GM23338 (cell line): ENCODE measurements around the gene RNF182. TPM values are rescaled to one million over a fixed set of nuclear protein-coding genes. Genes with fewer than 3 reads are reported as not detected.
A peak's percentile ranks its signal among the peaks of the same experiment; 100 is the strongest.

Source experiments
- ATAC-seq: fragments of 200-7000 bp; cut with Tn5 transposase; 3 replicates; pipeline ENCODE4 v1.9.1; 2020
- DNase-seq: peaks from one replicate; pipeline ENCODE4 v3.0.0-alpha.2; 2015; ENCODE audit warnings: low spot score
- H2AFZ ChIP-seq: fragments of 200-600 bp; sonication (generic); 2 replicates; pipeline ENCODE4 v1.8.0; 2016; ENCODE audit warnings: antibody characterized with exemption, mild to moderate bottlenecking, moderate library complexity
- H3F3A ChIP-seq: fragments of 200-600 bp; sonication (generic); replicated peaks from 2 replicates; pipeline ENCODE4 v1.8.0; 2017; ENCODE audit warnings: antibody characterized with exemption, mixed run types, low read depth
- H3K27ac ChIP-seq: fragments of 200-600 bp; sonication (generic); 2 replicates; pipeline ENCODE4 v1.6.1; 2016; ENCODE audit warnings: low read depth
- H3K27me3 ChIP-seq: fragments of 200-600 bp; sonication (generic); 2 replicates; pipeline ENCODE4 v1.8.0; 2016; ENCODE audit warnings: mild to moderate bottlenecking, mixed run types, moderate library complexity; ENCODE audit not compliant: insufficient read depth
- H3K36me3 ChIP-seq: fragments of 200-600 bp; sonication (generic); 2 replicates; pipeline ENCODE4 v1.8.0; 2016; ENCODE audit warnings: mild to moderate bottlenecking; ENCODE audit not compliant: insufficient read depth
- H3K4me1 ChIP-seq: fragments of 200-600 bp; sonication (generic); 2 replicates; pipeline ENCODE4 v1.8.0; 2016; ENCODE audit warnings: mild to moderate bottlenecking, moderate library complexity; ENCODE audit not compliant: insufficient read depth
- H3K4me2 ChIP-seq: fragments of 200-600 bp; sonication (generic); 2 replicates; pipeline ENCODE4 v1.7.1; 2017; ENCODE audit warnings: mixed run types
- H3K4me3 ChIP-seq: fragments of 200-600 bp; sonication (generic); 2 replicates; pipeline ENCODE4 v1.6.1; 2016; ENCODE audit warnings: mixed run types
- H3K79me2 ChIP-seq: fragments of 200-600 bp; sonication (generic); replicated peaks from 2 replicates; pipeline ENCODE4 v1.8.0; 2017; ENCODE audit warnings: mild to moderate bottlenecking; ENCODE audit not compliant: insufficient read depth
- H3K9me2 ChIP-seq: fragments of 200-600 bp; sonication (generic); 2 replicates; pipeline ENCODE4 v1.8.0; 2017; ENCODE audit not compliant: insufficient read depth
- H4K20me1 ChIP-seq: fragments of 200-600 bp; sonication (generic); replicated peaks from 2 replicates; pipeline ENCODE4 v1.8.0; 2017; ENCODE audit warnings: mild to moderate bottlenecking; ENCODE audit not compliant: insufficient read depth
- H3K27ac Mint-ChIP-seq: 2 replicates; pipeline ENCODE4 v1.8.0; 2020; ENCODE audit warnings: inconsistent platforms, mild to moderate bottlenecking, moderate library complexity, mixed read lengths
- H3K27me3 Mint-ChIP-seq: 3 replicates; pipeline ENCODE4 v1.8.0; 2022; ENCODE audit warnings: low read depth, mild to moderate bottlenecking, moderate library complexity, mixed read lengths, inconsistent platforms; ENCODE audit not compliant: insufficient read depth, poor library complexity
- H3K36me3 Mint-ChIP-seq: 3 replicates; pipeline ENCODE4 v1.8.0; 2021; ENCODE audit warnings: low read depth, mild to moderate bottlenecking, inconsistent platforms, moderate library complexity, mixed read lengths
- H3K4me1 Mint-ChIP-seq: 3 replicates; pipeline ENCODE4 v1.8.0; 2020; ENCODE audit warnings: mild to moderate bottlenecking, inconsistent platforms, mixed read lengths
- H3K4me3 Mint-ChIP-seq: 3 replicates; pipeline ENCODE4 v1.8.0; 2021; ENCODE audit warnings: moderate library complexity, mild to moderate bottlenecking, inconsistent platforms, mixed read lengths
- H3K9me3 Mint-ChIP-seq: 3 replicates; pipeline ENCODE4 v1.8.0; 2020; ENCODE audit warnings: moderate library complexity, mild to moderate bottlenecking, inconsistent platforms, mixed read lengths
- EZH2 ChIP-seq: fragments of 200-600 bp; sonication (generic); IDR thresholded peaks from one replicate; pipeline ENCODE4 v1.8.0; 2017; ENCODE audit warnings: antibody characterized with exemption, mild to moderate bottlenecking, low read depth; ENCODE audit not compliant: unreplicated experiment
- NANOG ChIP-seq: IDR thresholded peaks from 2 replicates; pipeline ENCODE4 v1.6.1; 2016; ENCODE audit warnings: antibody characterized with exemption, borderline replicate concordance
- POLR2AphosphoS5 ChIP-seq: IDR thresholded peaks from 2 replicates; pipeline ENCODE4 v1.6.1; 2016; ENCODE audit warnings: antibody characterized with exemption, low read depth
- REST ChIP-seq: IDR thresholded peaks from one replicate; pipeline ENCODE4 v1.6.1; 2018; ENCODE audit warnings: antibody characterized with exemption; ENCODE audit not compliant: unreplicated experiment
- STAT1 ChIP-seq: IDR thresholded peaks from one replicate; pipeline ENCODE4 v1.6.1; 2016; ENCODE audit warnings: antibody characterized with exemption; ENCODE audit not compliant: unreplicated experiment
- ZNF114 ChIP-seq: fragments of 250-450 bp; sonication (Bioruptor Pico); IDR thresholded peaks from 2 replicates; pipeline ENCODE4 v1.5.0; 2020; ENCODE audit warnings: mild to moderate bottlenecking, moderate library complexity
- ZNF331 ChIP-seq: fragments of 250-450 bp; sonication (Bioruptor Pico); IDR thresholded peaks from 2 replicates; pipeline ENCODE4 v1.5.0; 2020; ENCODE audit warnings: low read depth, mild to moderate bottlenecking, moderate library complexity
- ZNF462 ChIP-seq: fragments of 250-450 bp; sonication (Bioruptor Pico); IDR thresholded peaks from 2 replicates; pipeline ENCODE4 v1.5.0; 2020; ENCODE audit warnings: mild to moderate bottlenecking, moderate library complexity
- polyA plus RNA-seq: library from polyadenylated mRNA; unstranded; fragments of >200 nt; fragmentation: Nextera tagmentation; extraction: Ambion mirVana; gene quantifications from 2 replicates; pipeline ENCODE4 v1.2.1, GENCODE V29; 2016
- total RNA-seq: library from RNA; depleted of rRNA; stranded (reverse); fragments of >200 nt; shearing (Covaris generic); gene quantifications from 2 replicates; pipeline ENCODE4 v1.2.3, GENCODE V29; 2014
- TF ChIP-seq, protein P1 (sequence below): IDR thresholded peaks from 2 replicates; pipeline ENCODE4 v1.6.1; 2016; ENCODE audit warnings: antibody characterized with exemption

The RNF182 gene
- total and polyA plus RNA-seq, 2 experiments from 2014 or later, result 3.2 to 9.8 TPM

DNA sequence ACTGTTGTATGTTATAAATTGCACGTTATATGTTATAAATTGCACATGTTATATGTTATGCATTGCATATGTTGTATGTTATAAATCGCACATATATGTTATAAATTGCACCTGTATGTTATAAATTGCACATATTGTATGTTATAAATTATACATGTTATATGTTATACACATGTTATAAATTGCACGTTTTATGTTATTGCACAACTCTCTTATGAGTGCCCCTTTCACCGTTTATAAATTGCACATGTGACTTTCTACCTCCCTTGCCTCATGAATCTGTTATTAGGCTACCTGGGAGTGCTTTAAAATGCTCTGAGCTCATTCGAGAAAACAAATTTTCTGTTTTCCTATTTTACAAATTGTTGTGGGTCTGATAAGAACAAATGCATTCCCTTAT is 84.1 kb downstream of the RNF182 start:
- peak overlapping the region; percentile 87; the same call in 1 of the 2 replicates for H2AFZ ChIP-seq
- H3K79me2 ChIP-seq, result no peaks in the 10 kb centered on the region
- Mint-ChIP-seq H3K36me3 (no peaks in the 10 kb centered on the region; the same call in 2 of the 3 replicates), H3K27ac (no peak overlapping the region), H3K27me3 (peaks cover 9% of the 10 kb centered on the region), H3K4me3 (no peak overlapping the region), H3K9me3 (peaks cover 8% of the 10 kb centered on the region), H3K4me1 (peaks cover 27% of the 10 kb centered on the region)
- no peak overlapping the region for H3K4me2 ChIP-seq
- H3K4me3 ChIP-seq, result no peak overlapping the region
- H3K36me3 ChIP-seq, result no peaks in the 10 kb centered on the region
- no peaks in the 10 kb centered on the region for H3K27me3 ChIP-seq
- H3K27ac ChIP-seq, result no peak overlapping the region
- H3K4me1 ChIP-seq, result peaks cover 27% of the 10 kb centered on the region
- no peaks in the 10 kb centered on the region for H3K9me2 ChIP-seq
- no peak for DNase-seq
- TF ChIP-seq ZNF462 (CRISPR knock-in tag) (no peak), ZNF114 (no peak), ZNF331 (CRISPR knock-in tag) (no peak), EZH2 (no peak), NANOG (no peak), STAT1 (no peak), REST (no peak), POLR2AphosphoS5 (no peak)
- TF ChIP-seq, protein P1, sequence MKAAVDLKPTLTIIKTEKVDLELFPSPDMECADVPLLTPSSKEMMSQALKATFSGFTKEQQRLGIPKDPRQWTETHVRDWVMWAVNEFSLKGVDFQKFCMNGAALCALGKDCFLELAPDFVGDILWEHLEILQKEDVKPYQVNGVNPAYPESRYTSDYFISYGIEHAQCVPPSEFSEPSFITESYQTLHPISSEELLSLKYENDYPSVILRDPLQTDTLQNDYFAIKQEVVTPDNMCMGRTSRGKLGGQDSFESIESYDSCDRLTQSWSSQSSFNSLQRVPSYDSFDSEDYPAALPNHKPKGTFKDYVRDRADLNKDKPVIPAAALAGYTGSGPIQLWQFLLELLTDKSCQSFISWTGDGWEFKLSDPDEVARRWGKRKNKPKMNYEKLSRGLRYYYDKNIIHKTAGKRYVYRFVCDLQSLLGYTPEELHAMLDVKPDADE, result no peak
- no peak for ATAC-seq
- no peaks in the 10 kb centered on the region for H4K20me1 ChIP-seq
- no peaks in the 10 kb centered on the region for H3F3A ChIP-seq
